Keratinocyte (primary cell): ENCODE measurements around the gene FHAD1.

ENCODE experiments used
- EZH2 ChIP-seq: IDR thresholded peaks from one replicate; pipeline ENCODE4 v1.6.1; 2012; ENCODE audit warnings: inconsistent platforms, mild to moderate bottlenecking, low read length, moderate library complexity
- TF ChIP-seq, protein P1 (sequence below), 3 experiments: IDR thresholded peaks in 1 of 3; conservative IDR thresholded peaks in 1 of 3; optimal IDR thresholded peaks in 1 of 3; 2 replicates in 2 of 3; 3 replicates in 1 of 3; pipeline versions ENCODE3 to v1.5.1; 2011; ENCODE audit warnings: low read length in 3 of 3, mild to moderate bottlenecking in 3 of 3, moderate library complexity in 2 of 3, control low read depth in 1 of 3, inconsistent platforms in 1 of 3; ENCODE audit not compliant: insufficient read depth in 2 of 3; ENCODE audit errors: extremely low read depth in 1 of 3

DNA sequence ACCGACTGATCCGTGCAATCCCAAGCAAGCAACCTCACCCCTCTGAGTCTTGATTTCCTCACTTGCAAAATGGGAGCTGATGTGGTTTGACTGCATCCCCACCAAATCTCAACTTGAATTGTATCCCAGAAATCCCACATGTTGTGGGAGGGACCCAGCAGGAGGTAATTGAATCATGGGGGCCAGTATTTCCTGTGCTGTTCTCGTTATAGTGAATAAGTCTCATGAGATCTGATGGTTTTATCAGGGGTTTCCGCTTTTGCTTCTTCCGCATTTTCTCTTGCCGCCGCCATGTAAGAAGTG, 58.4 kb downstream of the FHAD1 start:
- TF ChIP-seq, protein P1, sequence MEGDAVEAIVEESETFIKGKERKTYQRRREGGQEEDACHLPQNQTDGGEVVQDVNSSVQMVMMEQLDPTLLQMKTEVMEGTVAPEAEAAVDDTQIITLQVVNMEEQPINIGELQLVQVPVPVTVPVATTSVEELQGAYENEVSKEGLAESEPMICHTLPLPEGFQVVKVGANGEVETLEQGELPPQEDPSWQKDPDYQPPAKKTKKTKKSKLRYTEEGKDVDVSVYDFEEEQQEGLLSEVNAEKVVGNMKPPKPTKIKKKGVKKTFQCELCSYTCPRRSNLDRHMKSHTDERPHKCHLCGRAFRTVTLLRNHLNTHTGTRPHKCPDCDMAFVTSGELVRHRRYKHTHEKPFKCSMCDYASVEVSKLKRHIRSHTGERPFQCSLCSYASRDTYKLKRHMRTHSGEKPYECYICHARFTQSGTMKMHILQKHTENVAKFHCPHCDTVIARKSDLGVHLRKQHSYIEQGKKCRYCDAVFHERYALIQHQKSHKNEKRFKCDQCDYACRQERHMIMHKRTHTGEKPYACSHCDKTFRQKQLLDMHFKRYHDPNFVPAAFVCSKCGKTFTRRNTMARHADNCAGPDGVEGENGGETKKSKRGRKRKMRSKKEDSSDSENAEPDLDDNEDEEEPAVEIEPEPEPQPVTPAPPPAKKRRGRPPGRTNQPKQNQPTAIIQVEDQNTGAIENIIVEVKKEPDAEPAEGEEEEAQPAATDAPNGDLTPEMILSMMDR (optimal IDR thresholded peaks at IDR 0.05 in 1 of 3, IDR thresholded peaks at IDR 0.05 in 1 of 3, conservative IDR thresholded peaks at IDR 0.05 in 1 of 3; ENCODE audit: extremely low read depth in 1 of 3, insufficient read depth in 2 of 3, low read length in 3 of 3) = no peak
- TF ChIP-seq EZH2 = no peak
